GM21737 (cell line): ENCODE data around the gene SCAMP5.

Experiments
- ATAC-seq: cut with Tn5 transposase; IDR thresholded peaks from one replicate; pipeline ENCODE4 v1.9.1; 2021; ENCODE audit warnings: mild to moderate bottlenecking, moderate library complexity; ENCODE audit not compliant: unreplicated experiment

The SCAMP5 gene

GRCh38 chr15:75067123-75067830 lies 71.9 kb downstream of the SCAMP5 start:
- ATAC-seq, result no peak

GRCh38 chr15:75068748-75069147 lies 73.4 kb downstream of the SCAMP5 start:
- ATAC-seq, result no peak

GRCh38 chr15:75069301-75069925 lies 74.0 kb downstream of the SCAMP5 start:
- peak; percentile 72 for ATAC-seq

GRCh38 chr15:75070674-75071073 lies 75.3 kb downstream of the SCAMP5 start:
- no peak for ATAC-seq
